Measurements from ENCODE around the gene CRIM1.
A peak's percentile ranks its signal among the peaks of the same experiment; 100 is the strongest.
"Not testable (repeated sequence)": the region's sequence is repeated elsewhere in the genome, so short reads cannot be mapped to it uniquely, and the experiment has no call there.

The CRIM1 gene

GRCh38 chr2:36351736-36352349 is 3.7 kb upstream of the CRIM1 start:
- peak; percentile 51 to 72 (median 60) for DNase-seq

DNA sequence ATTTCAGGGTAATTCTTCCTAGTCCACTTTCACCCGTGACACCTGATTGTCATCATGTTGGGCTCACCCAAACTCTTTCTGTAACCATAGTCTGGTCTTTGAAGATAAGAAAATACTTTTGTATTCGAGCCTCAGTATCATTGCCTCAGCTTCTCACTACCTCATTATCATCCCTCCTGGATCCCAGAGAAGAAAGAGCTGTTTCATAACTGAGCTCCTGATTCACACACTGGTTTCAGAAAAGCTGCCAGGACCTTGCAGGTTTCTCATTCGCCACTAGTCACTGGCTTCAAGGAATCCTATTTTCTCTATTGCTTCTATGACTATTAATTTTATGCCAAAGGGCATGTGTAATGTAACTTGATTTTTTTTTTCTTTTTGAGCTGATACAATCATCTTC is 2.9 kb upstream of the CRIM1 start:
- DNase-seq: no peak

DNA sequence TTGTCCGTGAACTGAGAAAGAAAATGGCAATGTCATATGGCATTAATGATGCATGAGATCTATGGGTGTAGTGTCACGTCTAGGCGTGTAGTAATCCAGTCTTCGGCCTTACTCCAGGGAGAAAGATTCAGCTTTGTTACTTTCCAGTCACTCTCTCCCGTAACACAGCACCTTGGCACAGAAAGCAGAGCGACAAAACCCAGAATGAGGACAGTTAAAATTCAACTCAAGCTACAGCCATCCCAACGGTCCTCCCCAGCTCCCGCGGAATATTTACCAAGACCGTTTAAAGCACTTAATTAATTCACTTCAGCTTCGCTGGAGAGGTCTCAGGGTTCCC is 797 bp upstream of the CRIM1 start:
- no peak for DNase-seq

DNA sequence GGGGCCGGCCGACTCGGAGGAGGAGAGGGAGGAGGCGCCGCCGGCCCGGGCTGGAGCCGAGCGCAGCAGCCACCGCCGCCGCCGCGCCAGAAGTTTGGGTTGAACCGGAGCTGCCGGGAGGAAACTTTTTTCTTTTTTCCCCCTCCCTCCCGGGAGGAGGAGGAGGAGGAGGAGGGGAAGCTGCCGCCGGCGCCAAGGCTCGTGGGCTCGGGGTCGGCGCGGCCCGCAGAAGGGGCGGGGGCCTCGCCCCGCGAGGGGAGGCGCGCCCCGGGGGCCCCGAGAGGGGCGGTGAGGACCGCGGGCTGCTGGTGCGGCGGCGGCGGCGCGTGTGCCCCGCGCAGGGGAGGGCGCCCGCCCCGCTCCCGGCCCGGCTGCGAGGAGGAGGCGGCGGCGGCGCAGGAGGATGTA is 316 bp downstream of the CRIM1 start:
- no peak for DNase-seq

DNA sequence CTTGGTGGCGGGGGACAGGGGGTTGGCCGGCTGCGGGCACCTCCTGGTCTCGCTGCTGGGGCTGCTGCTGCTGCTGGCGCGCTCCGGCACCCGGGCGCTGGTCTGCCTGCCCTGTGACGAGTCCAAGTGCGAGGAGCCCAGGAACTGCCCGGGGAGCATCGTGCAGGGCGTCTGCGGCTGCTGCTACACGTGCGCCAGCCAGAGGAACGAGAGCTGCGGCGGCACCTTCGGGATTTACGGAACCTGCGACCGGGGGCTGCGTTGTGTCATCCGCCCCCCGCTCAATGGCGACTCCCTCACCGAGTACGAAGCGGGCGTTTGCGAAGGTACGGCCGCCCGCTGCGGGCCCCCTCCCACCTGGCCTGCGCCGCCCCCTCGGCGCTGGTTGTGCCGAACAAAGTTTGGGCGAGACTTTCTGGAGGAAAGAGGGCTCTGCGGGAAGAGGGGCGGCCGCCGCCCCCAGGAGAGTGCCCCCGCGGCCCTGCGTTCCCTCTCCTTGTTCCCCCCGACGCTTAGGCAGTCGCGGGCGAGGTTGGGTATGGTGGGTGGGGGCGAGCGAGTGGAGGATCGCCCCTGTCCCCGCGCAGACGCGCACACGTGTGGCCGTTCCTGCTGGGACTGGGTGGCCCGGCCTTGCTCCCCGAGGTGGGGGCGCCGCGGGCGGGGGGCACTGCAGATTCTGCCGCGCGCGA is 866 bp downstream of the CRIM1 start:
- DNase-seq: peak; percentile 24 to 67 (median 55)

DNA sequence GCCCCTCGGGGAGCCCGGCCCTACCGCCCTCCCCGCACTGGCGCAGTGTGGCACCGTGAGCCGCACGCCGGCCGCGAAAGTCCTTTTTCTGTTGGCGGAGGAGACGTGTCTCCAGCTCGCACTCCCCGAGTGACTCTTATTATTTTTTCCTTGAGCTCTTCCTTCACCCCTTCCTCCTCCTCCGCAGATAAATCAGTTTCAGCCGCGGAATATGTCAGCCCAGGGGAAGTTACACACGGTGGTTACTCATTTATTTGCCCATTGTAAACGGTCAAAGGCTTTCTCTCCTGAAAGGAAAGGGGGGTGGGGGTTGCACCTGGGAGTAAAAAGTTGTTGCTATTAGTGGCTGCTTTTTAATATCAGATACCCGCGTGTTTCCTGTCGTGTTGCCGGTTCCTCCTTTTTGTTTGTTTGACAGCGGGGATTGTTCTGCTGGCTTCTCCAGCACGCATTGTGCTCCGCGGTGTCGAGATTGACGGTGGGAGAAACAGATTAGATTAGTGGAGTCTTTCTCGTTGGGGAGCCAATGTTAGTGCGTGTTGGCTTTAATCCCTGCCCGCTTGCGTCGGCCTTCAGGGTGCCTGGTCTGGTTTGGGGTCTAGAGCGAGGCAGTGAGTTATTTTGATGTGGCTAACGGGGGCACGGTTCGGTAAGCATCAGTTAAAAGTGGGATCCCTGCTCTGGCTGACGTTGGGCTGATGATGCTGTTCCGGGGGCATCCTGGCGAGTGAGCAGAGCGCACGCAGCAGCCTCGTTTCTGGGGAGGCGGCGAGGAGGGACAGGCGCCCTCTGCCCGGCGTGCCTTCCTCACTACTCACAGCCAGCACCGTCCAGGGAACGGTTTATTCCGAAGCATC is 1.6 kb downstream of the CRIM1 start:
- peak; percentile 12 to 45 (median 38) for DNase-seq

GRCh38 chr2:36357847-36358659 is 2.5 kb downstream of the CRIM1 start:
- peak in 1 of 4 experiments; percentile 13 for DNase-seq

GRCh38 chr2:36359067-36359466 is 3.5 kb downstream of the CRIM1 start:
- DNase-seq: peak in 2 of 4 experiments; percentile 22 to 40

GRCh38 chr2:36360063-36360462 is 4.5 kb downstream of the CRIM1 start:
- DNase-seq: no peak

GRCh38 chr2:36360834-36361233 is 5.3 kb downstream of the CRIM1 start:
- no peak for DNase-seq

GRCh38 chr2:36361396-36361795 is 5.8 kb downstream of the CRIM1 start:
- DNase-seq: no peak

DNA sequence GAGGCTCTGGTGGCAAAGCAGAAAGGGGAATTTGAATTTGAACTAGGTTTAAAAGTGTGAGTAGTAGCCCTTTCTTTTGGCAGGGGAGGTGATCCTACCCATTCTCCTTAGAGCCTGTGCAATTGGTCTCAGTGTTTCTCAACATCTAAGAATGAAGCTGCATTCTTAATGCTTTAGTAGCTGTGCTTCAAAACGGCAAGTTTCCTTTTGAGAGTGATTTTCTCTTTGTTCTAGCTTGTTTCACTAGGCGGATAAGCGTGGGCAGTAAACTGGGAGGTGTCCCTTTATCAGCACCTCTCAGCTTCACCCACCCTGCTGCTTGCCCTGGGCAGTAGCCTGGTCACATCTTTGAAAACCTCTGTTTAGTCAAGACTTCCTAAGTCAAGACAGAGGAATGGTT is 6.7 kb downstream of the CRIM1 start:
- no peak for DNase-seq

DNA sequence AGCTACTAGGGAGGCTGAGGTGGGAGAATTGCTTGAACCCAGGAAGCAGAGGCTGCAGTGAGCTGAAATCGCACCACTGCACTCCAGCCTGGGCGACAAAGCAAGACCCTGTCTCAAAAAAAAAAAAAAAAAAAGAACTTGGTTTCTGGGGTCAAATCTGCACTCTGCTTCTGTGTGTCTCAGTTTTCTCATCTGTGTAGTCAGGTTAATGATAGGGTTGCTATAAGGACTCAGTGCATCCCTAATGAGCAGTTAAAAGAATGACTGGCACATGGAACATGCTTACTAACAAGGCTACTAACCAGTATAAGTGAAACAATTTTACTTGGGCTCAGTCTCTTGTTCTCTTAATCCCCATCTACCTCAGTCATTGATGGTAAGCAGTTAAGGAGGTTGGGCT is 7.5 kb downstream of the CRIM1 start:
- not testable (repeated sequence) for DNase-seq

DNA sequence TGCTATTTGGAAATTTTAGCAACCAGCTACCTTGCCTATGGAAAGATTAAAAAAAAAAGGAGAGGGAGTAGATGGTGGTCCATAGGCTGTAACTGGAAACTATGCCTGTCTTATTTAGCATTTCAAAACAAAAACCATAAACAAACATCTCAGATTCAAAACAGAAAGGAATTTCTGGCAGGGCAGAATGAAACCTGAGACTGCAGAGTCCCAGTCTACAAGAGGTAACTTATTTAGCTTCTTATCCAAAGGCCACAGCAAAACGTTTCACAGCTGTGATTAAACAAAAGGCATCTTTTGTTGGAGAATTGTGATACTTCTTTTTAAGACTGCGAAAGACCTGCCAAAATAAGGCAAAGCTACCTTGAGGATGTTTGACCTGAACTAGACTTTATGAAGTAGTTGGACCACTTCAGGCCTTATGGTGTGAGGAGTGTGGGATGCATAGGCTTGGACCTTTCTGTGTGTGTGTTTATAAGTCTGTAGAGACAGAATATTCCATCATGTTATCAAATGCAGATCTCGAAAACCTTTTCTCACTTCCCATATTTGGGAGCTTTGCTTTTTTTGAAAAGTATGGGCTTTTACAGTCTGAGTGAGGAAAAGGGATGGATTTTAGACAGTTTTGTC is 11.0 kb downstream of the CRIM1 start:
- DNase-seq: no peak

DNA sequence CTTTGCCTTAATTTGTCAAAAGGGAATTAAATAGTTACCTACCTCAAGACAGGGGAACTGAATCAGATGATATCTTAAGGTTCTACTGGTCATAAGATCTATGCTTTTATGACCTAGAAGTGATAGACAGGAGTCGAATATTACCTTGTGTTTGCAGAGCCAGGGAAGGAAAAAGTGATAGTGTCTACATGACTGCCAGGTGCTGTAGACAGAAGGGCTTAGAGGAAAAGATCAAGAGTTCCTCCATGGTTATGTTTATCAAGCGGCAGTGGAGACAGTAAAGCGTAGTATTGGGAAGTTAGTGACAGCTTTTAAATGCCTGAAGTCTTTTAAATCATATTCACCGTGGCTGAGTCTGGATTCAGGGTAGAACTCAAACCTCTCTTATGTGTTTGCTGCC is 11.9 kb downstream of the CRIM1 start:
- no peak for DNase-seq

DNA sequence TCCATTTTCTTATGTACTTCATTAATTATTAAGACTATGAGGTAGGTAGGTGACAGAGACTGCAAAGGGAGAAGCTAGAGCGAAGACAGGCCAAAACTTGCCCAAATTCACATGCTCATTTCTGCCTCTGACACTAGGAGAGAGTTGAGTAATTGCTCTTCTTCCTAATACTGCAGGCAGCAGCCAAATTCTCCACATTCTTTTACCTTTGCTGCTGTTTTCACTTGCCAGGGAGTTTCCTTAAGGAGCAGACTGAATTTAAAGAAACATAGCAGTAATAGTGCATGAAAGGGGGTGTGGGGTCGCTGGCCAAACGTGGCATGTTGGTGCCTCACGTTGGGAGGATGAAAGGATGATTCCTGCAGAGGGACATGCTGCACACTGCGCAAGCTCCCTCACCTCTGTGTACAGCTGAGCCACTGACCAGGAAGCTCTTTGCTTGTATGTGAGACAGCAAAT is 12.3 kb downstream of the CRIM1 start:
- DNase-seq: no peak

GRCh38 chr2:36368438-36368837 is 12.9 kb downstream of the CRIM1 start:
- DNase-seq: no peak

GRCh38 chr2:36369163-36369562 is 13.6 kb downstream of the CRIM1 start:
- DNase-seq: no peak

DNA sequence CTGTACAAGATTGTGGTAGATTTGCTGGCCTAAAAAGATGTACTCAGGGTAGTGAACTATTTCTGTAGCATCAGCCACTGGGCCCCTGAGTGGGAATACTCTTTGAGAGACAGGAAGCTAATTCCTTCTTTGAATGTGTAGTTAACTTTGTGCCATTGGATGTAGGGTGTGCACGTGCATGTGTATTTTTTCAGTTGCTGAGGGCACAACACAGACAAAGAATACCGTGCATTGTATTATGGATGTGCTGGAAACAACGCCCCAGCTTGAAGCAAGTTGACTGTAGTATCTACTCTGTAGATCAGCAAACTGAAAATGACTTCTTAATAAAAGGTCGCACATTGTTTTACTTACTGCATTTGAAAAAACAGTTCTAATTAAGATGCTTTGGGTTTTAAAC is 14.1 kb downstream of the CRIM1 start:
- DNase-seq: no peak

DNA sequence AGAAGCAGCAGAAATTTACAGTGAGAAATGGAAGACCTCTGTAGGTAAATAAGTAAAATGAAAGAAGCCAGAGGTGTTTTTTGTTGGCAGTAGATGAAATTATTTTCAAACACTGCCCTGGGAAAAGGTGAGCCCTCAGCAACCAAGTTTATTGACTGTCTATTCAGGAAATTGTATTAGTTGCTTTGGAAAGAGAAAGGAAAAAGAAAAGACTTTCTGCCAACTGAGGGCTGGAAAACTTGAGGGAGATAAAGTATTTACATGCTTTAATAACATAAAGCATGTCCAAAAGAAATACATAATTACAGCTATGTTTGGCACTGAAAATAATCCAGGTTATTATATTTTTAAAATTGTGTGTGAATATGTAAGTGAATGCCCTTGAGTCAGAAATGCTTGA is 14.7 kb downstream of the CRIM1 start:
- DNase-seq: no peak

- DNase-seq: no peak
Measured at GRCh38 chr2:36371070-36371874, 15.7 kb downstream of the CRIM1 start.

Data from suppressor macrophage (primary cell).